Activated CD8-positive, alpha-beta memory T cell treated with anti-CD3 and anti-CD28 coated beads, Interleukin-2, amount 50 U/mL, for 24 hours (primary cell): ENCODE results near the gene RPS10.
"Not testable (repeated sequence)": the region's sequence is repeated elsewhere in the genome, so short reads cannot be mapped to it uniquely, and the experiment has no call there.

ENCODE experiments used
- DNase-seq: peaks from one replicate; pipeline ENCODE4 v3.0.0-alpha.2; 2020; ENCODE audit errors: extremely low read depth

RPS10 gene

GRCh38 chr6:34392497-34393190, 33.2 kb downstream of the RPS10 start, which contains the start of gene NUDT3:
Gene NUDT3, minus strand, starts transcription at chr6:34392669. Its CDS starts 307 bp downstream, at chr6:34392362.
- DNase-seq: peak; percentile 78

GRCh38 chr6:34391786-34392496, 33.9 kb downstream of the RPS10 start:
- peak; percentile 10 for DNase-seq

GRCh38 chr6:34391473-34391785, 34.4 kb downstream of the RPS10 start:
- no peak for DNase-seq

GRCh38 chr6:34390531-34391472, 35.1 kb downstream of the RPS10 start:
- no peak for DNase-seq

- no peak for DNase-seq
Observed at GRCh38 chr6:34389034-34389433, 36.8 kb downstream of the RPS10 start.

GRCh38 chr6:34388421-34388820, 37.4 kb downstream of the RPS10 start:
- no peak for DNase-seq

- no peak for DNase-seq
Observed at GRCh38 chr6:34386316-34387137, 39.3 kb downstream of the RPS10 start.

- DNase-seq: no peak
Observed at GRCh38 chr6:34385793-34386195, 40.1 kb downstream of the RPS10 start.

- no peak for DNase-seq
Observed at GRCh38 chr6:34384321-34385153, 41.3 kb downstream of the RPS10 start.

- DNase-seq: no peak
Observed at GRCh38 chr6:34383656-34384320, 42.1 kb downstream of the RPS10 start.

GRCh38 chr6:34383161-34383631, 42.7 kb downstream of the RPS10 start:
- DNase-seq: no peak

- DNase-seq: no peak
Observed at GRCh38 chr6:34381081-34381480, 44.8 kb downstream of the RPS10 start.

GRCh38 chr6:34378470-34378869, 47.4 kb downstream of the RPS10 start:
- DNase-seq: no peak

- no peak for DNase-seq
Observed at GRCh38 chr6:34377984-34378383, 47.9 kb downstream of the RPS10 start.

- DNase-seq: not testable (repeated sequence)
Observed at GRCh38 chr6:34377571-34377970, 48.3 kb downstream of the RPS10 start.

- DNase-seq: no peak
Observed at GRCh38 chr6:34375833-34376232, 50.0 kb downstream of the RPS10 start.

- no peak for DNase-seq
Observed at GRCh38 chr6:34374508-34374907, 51.4 kb downstream of the RPS10 start.

GRCh38 chr6:34374069-34374468, 51.8 kb downstream of the RPS10 start:
- no peak for DNase-seq

GRCh38 chr6:34373511-34373910, 52.4 kb downstream of the RPS10 start:
- DNase-seq: no peak

GRCh38 chr6:34371865-34372264, 54.0 kb downstream of the RPS10 start:
- DNase-seq: not testable (repeated sequence)
